ENCODE data around the gene NOVA2.

The NOVA2 gene

DNA sequence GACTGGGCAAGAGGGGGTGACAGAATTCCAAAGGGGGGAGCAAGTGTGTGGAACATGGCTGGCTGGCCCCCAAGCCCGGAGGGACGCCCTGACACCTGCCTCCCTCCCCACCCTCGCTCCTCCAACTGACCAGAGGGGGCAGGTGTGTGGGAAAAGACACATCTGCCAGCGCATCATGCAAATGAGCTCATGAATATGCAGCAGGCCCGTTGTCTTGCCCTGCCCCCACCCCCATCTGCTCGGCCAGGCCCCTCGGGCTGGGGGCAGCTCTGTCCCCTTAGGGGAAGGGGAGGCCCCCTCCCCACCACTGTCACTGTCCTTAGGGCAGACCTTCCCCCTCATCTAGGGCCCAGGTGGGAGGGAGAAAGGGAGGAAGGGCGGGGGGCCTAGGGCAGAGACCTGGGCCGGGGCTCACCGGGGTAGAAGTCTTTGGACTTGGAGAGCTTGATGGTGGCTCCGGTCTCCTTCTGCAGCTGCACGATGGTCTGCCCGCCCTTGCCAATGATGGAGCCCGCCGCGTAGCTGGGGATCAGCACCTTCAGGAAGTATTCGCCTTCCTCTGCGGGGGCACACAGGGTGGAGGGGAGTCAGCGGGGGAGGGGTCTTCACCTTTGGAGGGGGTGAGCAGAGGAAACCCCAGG is 12.9 kb downstream of the NOVA2 start:
- DNase-seq: no peak

DNA sequence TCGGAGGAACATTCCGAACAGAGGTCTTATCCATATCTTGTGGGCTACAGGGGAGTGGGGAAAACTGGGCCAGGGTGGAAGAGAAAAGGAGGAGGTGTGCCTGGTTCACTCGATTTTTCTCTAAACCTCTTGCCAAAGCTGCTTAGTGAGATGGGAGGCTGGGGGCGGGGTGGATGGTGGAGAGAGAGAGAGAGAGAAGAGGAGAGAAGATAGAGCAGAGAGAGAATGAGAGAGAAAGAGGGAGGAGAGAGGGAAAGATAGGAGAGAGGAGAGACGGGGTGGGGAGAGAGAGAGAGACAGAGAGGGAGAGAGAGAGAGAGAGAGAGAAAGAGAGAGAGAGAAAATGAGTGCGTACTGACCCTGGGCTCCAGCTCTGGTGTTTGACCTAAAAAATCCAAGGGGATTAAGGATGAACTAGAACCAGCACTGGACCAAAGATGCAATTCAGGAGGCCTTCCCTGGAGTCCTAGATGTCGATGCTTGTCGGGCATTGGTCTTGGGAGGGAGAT is 14.1 kb downstream of the NOVA2 start:
- DNase-seq: no peak

DNA sequence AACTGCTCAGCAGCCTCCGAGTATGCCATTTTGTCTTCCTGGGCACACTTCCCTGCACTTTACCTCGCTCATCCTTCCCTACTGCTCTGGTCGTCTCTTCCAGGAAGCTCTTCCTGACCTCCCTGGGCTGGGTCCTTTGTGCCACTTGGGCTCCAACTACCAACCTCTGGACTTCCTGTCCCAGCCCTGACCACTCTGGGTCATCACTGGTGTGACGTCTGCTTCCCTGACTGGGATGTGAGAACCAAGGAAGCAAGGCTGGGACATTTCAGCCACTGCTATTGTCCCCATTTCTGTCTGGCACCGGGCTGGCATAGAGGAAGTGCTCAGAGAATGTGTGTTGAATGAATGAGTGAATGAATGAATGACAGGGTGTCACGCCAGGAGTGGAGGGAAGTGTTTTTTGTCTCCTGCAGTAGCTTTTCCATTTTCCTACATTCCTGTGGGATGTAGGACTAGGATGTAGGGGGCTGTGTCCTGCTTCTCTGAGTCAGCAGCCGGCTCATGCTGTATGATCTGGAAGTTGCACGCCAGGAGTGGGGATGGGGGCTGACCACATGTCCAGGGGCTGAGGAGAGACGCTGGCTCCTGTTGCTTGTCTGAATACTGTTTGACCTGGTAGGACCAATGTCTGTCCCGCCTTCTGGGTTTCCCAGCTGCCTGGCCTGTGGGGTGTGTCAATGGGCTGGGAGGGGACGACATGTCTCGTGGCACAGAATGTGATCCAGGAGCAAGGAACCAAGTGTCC is 14.7 kb downstream of the NOVA2 start:
- DNase-seq: no peak

DNA sequence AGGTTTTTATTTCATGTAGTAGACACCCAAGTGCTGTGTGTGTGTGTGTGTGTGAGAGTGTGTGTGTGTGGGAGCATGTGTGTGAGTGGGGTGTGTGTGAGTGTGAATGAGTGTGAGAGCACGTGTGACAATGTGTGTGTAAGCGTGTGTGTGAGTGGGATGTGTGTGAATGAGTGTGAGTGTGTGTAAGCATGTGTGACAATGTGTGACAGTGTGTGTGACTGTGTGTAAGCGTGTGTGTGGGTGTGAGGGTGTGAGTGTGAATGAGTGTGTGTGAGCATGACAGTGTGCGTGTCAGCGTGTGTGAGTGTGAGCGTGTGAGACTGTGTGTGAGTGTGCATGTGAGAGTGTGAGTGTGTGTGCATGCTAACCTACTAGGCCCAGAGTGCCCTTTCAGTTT is 15.3 kb downstream of the NOVA2 start:
- no peak for DNase-seq

DNA sequence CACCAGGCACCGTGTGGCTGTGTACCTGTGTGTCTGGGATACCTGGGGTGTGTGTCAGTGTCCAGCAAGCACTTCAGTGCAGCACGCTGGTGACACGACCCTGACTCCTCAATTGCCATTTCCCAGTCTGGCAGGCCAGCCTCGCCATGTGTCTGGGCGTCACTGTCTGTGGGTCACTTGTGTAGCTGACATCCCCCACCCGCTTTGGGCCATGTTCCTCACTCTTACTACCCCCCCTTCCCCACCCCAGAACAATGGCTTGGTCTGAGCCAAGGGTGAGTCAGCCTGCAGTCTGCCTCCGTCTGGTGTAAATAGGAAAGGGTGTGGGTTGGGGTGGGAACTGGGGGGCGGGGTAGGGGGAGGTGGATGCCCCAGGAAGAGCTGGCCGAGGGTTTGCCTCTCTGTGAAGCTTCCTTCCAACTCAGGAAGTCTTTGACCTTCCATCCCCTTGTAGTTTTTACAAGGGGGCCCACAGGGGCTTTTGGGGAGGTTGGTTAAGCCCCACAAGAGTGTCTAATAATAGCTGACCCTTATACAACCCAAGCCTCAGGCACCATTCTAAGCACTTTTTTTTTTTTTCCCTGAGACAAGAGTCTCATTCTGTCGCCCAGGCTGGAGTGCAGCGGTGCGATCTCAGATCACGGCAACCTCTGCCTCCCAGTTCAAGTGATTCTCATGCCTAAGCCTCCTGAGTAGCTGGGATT is 17.6 kb downstream of the NOVA2 start:
- DNase-seq: no peak

- DNase-seq: no peak
Observed at GRCh38 chr19:45954156-45954555, 19.5 kb downstream of the NOVA2 start.

DNA sequence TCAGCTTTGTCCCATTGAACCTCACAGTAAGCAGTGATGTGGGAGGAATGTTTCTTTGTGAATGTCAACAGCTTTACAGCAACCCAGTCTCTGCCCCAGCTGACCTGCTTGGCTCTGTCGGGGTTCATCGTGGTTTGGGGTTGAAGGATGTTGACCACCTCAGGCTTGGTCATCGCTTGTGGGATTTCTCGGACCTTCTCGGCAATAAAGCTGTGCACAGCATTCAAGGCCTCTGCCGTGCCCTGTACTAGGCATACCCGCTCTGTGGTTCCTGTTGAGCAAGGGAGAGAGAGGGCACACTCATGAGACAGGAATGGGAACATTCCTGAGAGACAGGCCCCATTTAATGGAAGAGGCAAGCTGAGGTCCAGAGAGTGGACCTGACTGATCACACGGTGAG is 20.0 kb downstream of the NOVA2 start:
- no peak for DNase-seq

GRCh38 chr19:45952686-45953505 is 20.8 kb downstream of the NOVA2 start:
- DNase-seq: peak; percentile 22

DNA sequence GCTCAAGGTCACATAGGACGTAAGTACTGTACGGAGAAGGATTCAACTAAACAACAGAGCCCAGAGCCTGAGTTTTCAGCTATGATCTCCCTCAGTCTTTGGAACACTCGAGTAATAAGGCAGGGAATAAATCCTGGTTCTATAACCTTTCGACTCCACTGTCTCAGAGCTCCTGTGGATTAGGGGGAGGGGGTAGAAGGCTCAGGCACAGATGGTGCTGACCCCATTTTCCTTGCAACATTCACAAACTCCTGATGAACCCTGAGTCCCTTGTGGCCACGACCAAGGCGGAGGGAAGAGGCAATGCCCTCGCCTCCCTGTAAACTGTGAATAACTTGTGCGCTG is 21.4 kb downstream of the NOVA2 start:
- DNase-seq: no peak

DNA sequence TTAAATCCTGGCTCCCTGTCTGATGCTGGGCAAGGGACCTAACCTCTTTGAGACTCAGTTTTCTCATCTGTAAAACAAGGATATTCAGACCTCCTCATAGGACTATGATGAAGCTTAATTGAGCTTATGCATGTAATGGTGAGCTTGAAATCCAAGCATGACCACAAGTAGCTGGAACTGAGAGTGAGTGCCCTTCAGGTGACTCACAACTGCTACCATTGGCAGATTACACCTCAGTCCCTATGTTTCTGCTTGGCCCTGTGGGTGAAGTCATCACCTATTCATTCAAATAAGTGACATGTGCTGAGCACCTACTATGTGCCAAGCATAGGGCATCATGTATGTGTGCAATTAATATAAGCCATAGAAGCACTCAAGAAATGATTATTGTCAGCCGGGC is 25.7 kb downstream of the NOVA2 start:
- DNase-seq: no peak

DNA sequence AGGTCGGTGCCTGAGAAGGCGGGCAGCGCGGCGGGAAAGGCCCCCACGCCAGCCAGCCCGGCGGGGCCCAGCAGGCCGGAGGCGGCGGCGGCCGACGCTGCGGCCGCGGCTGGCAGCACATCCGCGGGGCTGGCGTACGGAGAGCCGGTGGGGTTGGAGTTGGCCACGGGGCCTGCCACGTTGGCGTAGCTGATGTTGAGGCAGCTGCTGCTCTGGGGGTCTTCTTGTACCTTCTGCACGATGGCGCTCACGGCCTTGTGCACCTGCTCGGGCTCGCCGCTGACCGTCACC is 33.2 kb downstream of the NOVA2 start:
- DNase-seq: no peak

DNA sequence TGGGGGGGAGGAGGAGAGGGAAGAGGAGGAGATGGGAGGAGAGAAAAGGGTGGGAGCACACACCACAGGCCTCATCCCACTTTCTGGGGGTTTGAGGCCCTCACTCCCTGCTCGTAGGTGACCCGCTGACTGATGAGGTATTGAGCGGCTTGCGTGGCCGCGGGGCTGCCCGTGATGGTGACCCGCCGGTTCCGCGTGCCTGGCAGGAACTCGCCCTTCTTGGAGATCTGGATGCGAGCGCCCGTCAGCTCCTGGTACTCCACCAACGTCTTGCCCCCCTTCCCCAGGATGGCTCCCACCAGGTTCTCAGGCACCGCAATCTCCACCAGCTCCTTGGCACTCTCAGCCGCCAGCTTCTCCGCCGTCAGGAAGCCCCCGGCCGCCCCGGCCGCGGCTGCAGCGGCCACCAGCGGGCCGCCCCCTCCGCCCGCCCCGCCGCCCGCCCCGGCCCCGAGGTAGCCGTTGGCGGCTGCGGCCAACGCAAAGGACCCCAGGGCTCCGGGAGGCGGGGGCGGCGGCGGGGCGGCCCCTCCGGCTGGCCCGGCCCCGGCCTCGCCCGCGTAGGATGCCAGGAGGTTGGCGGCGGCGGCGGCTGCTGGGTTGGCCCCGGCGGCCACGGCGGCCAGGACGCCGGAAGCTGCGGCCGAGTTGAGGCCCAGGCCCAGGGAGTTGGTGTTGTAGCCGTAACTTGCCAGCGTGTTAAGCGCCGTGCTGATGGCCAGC is 33.7 kb downstream of the NOVA2 start:
- DNase-seq: no peak

- no peak for DNase-seq
Observed at GRCh38 chr19:45938733-45939319, 34.8 kb downstream of the NOVA2 start.

GRCh38 chr19:45935267-45935666 is 38.4 kb downstream of the NOVA2 start:
- no peak for DNase-seq

- no peak for DNase-seq
Observed at GRCh38 chr19:45934551-45935230, 39.0 kb downstream of the NOVA2 start.

- no peak for DNase-seq
Observed at GRCh38 chr19:45933759-45934158, 39.9 kb downstream of the NOVA2 start.

DNA sequence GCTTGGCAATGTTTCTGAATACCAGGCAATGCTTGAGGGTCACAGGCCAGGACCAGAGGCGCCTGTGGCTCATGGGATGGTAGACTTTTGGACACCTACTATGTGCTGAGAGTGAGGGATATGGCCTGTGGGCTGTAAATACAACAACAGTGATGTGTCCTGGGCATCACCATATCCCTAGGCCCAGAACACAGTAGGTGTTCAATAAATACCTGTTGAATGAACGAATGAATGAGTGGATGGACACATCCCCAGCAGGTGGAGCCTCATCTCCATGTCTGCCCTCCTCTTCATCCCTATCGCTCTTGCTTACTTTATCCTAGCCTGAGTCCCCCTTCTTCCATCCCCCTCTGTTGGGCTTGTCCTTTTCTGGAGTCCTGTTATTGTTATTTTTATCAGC is 42.6 kb downstream of the NOVA2 start:
- no peak for DNase-seq

DNA sequence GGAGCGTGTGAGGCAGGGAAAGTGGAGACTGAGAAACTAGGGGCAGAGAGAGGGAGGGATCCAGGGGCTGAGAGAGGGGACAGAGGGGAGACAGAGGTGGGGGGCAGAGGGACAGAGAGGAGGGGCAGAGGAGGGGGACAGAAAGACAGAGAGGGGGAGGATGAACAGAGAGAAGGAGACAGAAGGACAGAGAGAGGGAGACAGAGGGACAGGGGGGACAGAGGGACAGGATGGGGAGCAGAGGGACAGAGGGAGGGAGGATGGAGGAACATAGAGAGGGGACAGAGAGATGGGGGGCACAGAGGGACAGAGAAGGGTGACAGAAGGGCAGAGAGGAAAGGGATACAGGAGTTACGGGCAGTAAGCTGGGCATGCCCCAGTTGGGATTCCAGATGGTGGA is 44.4 kb downstream of the NOVA2 start:
- DNase-seq: no peak

GRCh38 chr19:45927565-45928261 is 46.0 kb downstream of the NOVA2 start:
- DNase-seq: peak; percentile 84

DNA sequence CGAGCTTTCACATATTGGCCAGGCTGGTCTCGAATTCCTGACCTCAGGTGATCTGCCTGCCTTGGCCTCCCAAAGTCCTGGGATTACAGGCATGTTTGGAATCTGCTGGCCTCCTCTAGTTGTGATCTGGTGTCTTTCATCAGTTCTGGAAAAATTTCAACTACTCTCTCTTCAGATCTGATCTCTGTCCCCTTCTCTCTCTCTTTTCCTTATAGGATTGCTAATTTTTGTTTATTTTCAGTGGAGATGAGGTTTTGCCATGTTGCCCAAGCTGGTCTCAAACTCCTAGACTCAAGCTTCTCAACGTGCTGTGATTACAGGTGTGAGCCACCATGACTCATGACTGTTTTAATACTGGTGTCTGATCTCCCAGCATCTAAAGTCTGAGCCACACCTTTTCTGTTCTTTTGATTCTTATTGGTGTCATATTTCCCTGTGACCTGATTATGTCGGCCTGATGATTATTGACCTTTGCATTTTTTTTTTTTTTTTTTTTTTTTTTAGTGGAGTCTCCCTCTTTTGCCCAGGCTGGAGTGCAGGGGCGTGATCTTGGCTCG is 48.7 kb downstream of the NOVA2 start:
- DNase-seq: no peak

DNA sequence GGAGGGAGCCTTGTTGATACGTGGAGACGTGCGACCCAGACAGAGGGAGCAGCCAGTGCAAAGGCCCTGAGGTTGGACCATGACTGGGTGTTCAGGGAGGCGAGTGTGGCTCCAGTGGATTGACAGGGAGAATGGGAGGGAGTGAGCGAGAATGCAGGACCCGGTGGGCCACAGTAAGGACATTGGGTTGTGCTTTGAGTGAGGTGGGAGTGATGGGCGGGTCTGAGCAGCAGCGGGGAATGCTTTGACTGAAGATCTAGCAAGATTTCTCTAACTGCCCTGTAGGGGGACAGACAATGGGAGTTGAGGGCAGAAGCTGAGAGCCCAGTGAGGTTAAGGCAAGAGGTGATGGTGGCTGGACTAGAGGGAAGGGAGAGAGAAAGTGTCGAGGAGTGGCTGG is 51.4 kb downstream of the NOVA2 start:
- DNase-seq: no peak

Measured in stimulated activated naive CD4-positive, alpha-beta T cell treated with Interleukin-2 at 50 U/mL for 16 hours (primary cell).